GM19324 (cell line): ENCODE data around the gene TM4SF5.

Source experiments
- ATAC-seq: cut with Tn5 transposase; IDR thresholded peaks from one replicate; pipeline ENCODE4 v1.9.1; 2021; ENCODE audit warnings: mild to moderate bottlenecking, moderate library complexity; ENCODE audit not compliant: unreplicated experiment, low FRiP score

The TM4SF5 gene, protein sequence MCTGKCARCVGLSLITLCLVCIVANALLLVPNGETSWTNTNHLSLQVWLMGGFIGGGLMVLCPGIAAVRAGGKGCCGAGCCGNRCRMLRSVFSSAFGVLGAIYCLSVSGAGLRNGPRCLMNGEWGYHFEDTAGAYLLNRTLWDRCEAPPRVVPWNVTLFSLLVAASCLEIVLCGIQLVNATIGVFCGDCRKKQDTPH

DNA sequence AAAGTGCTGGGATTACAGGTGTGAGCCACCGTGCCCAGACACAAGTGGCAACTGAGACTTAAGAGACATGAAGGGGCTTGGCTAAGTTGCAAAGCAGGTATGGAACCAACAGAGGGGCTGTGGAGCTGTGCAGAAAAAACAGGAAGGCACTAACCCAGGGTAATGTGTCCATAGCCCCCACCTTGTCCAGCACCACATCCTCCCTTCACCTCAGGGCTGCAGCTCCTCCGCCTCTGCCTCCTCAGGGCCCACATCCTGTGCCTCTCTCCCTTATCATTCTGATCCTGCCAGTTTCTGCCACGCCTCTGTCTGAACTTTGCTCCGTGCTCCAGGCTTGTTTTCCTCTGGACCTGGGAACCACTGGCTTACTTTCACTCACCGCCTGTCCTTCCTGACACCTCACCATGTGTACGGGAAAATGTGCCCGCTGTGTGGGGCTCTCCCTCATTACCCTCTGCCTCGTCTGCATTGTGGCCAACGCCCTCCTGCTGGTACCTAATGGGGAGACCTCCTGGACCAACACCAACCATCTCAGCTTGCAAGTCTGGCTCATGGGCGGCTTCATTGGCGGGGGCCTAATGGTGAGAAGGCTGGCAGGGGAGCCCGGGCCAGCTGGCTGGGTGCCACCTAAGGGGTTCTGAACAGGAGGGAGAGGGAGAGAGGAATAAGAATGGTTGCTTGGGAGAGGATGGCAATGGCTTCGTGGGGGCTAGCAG is at the start of gene TM4SF5:
TSS of gene TM4SF5 (plus strand) at position 368 of the 716 bp plus-strand sequence. CDS start at position 405, 37 bp downstream.
- ATAC-seq, result no peak

GRCh38 chr17:4722678-4723240 is 48.9 kb upstream of the TM4SF5 start:
- no peak for ATAC-seq

DNA sequence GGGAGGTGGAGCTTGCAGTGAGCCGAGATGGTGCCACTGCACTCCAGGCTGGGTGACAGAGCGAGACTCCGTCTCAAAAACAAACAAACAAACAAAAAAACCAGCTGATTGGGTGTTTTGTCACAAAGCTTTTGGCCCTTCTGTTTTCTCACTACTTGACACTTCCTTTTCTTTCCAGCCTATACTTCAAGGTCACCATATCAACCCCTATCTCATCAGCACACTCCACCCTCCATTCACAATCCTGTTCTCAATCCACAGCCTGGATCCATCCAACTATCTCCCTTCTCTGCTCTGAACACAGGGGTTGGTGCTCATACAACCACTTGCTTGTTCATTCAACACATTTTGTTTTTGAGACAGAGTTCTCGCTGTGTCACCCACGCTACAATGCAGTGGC is 47.0 kb upstream of the TM4SF5 start:
- no peak for ATAC-seq

- ATAC-seq, result no peak
Observed at GRCh38 chr17:4725646-4726310, 45.9 kb upstream of the TM4SF5 start.

DNA sequence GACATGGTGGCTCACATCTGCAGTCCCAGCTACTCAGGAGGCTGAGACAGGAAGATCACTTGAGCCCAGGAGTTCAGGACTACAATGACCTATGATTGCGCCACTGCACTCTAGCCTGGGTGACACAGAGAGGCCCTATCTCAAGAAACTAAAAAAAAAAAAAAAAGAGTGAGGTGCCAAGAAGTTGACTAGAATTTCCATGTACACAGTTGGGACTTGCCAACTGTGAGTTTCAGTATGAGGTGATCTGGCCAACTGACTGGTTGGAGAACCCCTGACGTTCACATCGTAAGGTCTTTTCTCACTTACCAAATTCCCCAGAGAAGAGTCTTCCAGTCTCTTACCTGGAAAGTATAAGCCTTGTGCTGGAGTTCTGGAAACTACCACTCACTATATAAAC is 43.6 kb upstream of the TM4SF5 start:
- ATAC-seq, result no peak

DNA sequence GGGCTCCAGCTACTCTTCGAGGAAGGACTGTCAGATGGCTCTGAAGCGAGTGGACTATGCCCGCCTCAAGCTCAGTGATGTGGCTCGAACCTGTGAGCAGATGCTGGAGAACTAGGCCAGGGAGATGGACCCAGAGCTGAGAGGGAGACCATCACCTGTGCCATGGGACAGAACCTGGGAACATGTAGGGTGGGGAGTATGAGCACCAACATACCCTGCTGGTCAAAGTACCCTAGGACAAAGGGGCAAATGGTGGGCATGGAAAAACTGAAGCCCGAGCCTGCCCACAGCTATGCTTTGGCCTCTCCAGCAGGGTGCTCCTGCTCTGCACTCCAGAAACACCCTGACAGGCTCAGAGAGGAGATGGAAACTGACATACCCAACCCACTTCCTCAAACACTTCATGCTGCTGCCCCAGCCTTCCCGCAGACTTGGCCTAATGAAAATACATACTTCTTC is 38.6 kb upstream of the TM4SF5 start:
- no peak for ATAC-seq

- no peak for ATAC-seq
Observed at GRCh38 chr17:4734857-4735475, 36.7 kb upstream of the TM4SF5 start.

DNA sequence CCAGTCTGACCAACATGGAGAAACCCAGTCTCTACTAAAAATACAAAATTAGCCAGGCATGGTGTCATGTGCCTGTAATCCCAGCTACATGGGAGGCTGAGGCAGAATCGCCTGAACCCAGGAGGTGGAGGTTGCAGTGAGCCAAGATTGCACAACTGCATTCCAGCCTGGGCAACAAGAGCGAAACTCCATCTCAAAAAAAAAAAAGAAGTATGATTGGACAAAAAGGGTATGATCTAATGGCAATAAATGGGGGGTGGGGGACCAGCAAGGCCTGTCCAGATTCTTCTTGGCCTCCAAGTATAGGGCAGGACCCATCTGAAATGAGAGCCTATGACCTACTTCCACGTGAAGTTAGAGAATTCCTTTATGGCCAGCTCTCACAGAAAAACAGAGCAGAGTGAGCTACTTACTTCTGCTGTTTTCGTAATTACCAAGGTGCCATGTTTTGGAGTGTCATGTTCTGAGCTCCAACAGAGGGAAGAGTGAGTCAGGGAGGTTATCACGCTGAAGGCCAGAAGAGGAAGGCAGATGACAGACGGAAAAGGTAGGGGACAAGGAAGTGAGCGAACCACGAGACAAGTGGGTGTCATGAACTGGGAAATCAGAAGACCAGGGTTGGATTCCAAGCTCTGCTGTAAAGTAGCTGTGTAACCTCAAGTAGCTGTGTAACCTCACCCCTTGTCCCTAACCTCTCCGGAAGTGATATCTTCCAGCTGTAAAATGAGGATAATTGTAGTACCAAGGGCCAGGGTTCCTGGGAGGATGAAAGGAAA is 35.6 kb upstream of the TM4SF5 start:
- ATAC-seq, result no peak

DNA sequence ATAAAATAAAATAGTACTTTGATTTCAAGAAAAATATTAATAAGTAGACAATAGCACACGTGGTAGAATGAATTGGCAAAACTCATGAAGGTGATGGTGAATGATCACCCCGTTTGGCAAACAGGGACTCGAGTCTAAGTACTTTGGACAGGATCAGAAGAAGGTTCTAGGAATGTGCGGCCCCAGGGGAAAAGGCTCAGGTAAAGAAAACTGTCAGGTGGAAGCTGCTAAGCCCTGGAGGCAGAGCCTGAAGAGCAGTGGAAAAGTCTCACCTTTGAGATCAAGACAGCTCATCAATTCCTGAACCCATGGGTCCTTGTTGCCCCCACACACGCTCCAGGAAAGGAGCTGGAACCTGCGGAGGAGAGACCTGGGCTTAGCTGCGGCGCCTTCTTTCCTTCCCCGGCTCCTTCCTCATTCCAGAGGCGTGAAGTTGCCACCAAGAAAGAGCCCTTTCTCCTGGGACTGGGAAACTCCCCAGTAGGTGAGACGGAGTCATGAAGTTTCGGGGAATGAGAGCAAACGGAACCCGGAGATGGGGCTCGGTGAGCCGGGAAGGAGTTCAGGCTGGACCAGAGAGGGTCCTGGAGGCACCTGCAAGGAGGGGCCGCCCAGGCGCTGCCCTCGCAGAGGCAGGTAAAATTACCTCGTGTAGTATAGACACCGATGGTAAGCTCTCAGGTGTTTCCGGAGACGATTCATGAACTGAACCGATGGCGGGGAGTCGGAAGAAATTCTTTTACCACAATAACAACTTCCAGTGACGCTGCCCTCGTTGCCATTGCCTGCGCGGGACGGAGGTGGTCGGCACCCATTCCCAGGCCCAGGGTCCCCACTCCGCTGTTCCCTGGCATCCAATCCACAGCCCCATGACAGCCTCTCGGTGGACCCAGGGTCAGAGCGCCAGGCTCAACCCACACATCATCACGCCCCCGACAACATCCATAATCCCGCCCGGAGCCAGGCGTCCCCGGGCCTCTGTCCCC is 33.3 kb upstream of the TM4SF5 start:
- ATAC-seq, result no peak

DNA sequence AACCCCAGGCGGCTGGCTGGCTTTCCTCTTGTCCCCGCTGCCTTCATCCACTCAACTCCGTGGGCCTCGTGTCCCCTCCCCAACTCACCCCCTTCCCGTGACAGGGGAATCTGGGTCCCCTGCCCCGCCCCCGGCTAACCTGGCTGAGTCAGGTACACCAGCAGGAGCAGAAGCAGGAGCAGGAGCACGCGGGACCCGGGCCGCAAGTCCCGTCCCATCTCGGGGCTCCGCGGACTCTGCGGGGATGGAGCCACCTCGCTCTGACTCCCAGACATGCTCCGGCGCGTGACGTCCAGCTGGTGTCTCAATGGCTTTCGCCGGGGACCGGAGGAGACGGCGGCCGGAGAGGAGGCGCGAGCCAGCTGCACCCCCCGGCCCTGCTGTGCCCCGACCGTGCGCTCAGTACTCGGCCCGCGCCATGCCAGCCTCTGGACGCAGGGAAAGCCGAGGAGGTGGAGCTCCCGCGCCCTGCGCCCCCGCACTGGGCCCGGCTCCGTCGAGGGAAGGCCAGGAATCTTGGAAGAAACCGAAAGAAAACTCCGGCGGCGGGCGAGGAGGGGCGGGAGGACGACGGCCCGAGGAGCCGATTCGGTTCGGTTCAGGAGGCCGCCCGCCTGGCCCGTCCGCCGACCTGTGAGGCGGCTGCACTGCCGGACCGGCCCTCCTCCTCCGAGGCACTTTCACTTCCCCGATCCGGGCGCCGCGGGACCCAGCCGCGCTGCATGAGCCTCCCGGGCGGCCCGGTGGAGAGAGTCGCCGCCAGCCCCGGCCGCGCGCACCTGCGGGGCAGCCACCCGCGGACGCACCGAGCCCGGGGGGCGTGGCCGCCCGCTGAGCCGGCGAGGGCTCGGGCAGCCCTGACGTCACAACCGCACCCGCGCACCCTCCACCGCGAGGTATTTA is 32.3 kb upstream of the TM4SF5 start, which contains the start of the genes CXCL16 and ZMYND15:
TSS of gene CXCL16 (minus strand) at position 807 of the 903 bp plus-strand sequence. CDS start at position 218, 589 bp downstream.
TSS of gene ZMYND15 (plus strand) at position 712 of the 903 bp plus-strand sequence. CDS start 716 bp downstream, outside the sequence.
- peak; percentile 50 for ATAC-seq

DNA sequence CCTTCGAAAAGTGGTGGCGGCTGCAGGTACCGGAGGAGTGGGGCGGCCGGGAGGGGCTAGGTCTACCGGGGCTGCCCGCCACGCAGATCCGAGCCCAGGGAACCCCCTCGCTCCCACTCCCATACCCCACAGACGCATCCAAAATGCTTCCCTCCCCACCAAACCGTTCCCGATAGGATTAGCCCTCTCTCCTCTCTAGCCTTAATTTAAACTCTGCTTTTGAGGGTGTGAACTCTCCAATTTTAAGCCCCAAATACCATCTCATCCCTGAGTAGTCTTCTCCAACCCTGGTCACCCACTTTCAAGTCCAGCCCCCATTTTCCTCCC is 31.7 kb upstream of the TM4SF5 start:
- no peak for ATAC-seq

- ATAC-seq, result no peak
Observed at GRCh38 chr17:4740584-4740983, 31.1 kb upstream of the TM4SF5 start.

DNA sequence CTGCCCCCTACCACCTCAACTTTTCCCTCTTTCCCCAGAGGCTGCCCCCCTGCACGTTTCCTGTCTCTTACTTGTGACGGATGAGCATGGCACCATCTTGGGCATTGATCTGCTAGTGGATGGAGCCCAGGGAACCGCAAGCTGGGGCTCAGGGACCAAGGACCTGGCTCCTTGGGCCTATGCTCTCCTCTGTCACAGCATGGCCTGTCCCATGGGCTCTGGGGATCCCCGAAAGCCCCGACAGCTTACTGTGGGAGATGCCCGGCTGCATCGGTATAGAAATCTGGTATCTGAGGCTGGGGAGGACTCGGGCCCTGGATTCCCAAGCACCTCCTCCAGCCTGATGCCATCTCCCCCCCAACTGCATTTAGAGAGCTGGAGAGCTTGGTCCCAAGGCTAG is 30.1 kb upstream of the TM4SF5 start:
- ATAC-seq, result no peak

- no peak for ATAC-seq
Observed at GRCh38 chr17:4742133-4742532, 29.6 kb upstream of the TM4SF5 start.

GRCh38 chr17:4742629-4743028 is 29.1 kb upstream of the TM4SF5 start:
- ATAC-seq, result no peak

DNA sequence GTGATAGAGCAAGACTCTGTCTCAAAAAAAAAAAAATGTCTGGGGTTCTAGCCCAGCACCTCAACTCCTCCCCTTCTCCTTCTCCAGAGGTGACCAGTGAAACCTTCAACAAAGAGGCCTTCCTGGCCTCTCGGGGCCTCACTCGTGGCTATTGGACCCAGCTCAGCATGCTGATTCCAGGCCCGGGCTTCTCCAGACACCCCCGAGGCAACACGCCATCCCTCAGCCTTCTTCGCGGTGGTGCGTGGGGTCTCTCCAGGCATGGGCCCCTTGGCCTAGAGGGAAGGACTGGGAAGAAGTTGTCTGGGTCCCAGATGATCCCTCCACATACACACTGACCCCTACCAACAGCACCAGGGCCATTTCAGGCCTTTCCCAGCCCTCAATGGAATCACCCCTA is 28.5 kb upstream of the TM4SF5 start:
- no peak for ATAC-seq

DNA sequence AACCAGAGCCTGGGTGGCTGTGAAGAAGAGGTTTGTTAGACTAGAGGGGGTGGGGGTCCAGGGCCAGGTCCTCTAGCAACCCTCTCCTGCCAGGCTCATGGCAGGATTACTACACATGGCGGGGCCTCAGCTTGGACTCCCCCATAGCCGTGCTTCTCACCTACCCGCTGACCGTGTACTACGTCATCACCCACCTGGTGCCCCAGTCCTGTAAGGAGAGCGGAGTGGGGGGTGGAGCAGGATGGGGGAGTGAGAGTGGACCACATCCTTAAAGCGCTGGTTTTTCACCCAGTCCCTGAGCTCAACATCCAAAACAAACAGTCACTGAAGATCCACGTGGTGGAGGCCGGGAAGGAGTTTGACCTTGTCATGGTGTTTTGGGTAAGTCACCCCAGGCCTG is 27.8 kb upstream of the TM4SF5 start:
- no peak for ATAC-seq
